Midbrain (tissue), 1 donor: Measurements from ENCODE around the gene GAS2L3.

ENCODE experiments used
- DNase-seq: peaks from one replicate; lab custom pipeline; 2025; lab: John Stamatoyannopoulos, UW

Gene GAS2L3

DNA sequence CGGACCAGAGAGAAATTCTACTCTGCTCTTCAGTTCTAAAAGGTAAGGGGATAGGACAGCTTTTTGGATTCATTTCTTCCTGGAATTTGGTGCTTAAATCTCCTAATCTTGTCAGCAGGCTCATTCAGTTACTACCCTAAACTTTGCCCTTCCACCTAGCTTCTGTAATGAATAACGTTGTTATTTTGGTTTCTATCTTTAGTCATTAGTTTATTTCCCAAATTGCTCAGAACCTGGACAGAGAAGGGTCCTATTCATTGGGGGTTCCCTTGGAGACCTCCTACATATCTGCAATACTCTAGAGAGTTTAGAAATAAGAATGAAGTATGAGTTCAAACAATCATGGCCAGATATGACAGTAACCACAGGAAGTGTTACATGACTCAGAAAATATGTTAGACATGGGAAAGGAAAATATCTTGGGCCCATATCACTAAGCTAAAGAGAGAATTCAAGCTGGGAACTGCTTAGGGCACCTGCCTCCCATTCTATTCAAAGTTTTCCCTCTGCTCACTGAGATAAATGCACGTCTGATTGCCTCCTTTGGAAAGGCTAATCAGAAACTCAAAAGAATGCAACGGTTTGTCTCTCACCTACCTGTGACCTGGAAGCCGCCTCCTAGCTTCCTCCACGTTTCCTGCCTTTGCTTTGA is 87.9 kb downstream of the GAS2L3 start:
- DNase-seq = no peak

DNA sequence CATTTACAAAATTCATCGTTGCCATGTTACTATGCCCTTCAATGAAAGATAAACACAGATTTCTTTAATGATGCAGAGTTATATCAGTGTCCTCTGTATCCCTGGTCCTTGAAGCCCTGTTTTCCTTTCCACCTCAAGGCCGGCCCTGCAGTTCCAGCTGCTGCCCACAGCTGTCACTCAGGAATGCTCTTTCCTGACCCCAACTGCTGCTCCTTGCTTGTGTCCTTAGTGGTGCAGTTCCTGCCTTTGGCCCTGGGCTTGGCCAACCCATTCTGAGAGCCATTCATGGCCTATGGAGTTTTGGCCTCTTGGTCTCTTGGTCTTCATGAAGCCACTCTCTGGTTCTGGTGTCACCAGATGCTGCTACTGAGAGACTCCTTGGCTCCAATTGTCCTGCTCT is 93.1 kb downstream of the GAS2L3 start:
- DNase-seq = no peak

DNA sequence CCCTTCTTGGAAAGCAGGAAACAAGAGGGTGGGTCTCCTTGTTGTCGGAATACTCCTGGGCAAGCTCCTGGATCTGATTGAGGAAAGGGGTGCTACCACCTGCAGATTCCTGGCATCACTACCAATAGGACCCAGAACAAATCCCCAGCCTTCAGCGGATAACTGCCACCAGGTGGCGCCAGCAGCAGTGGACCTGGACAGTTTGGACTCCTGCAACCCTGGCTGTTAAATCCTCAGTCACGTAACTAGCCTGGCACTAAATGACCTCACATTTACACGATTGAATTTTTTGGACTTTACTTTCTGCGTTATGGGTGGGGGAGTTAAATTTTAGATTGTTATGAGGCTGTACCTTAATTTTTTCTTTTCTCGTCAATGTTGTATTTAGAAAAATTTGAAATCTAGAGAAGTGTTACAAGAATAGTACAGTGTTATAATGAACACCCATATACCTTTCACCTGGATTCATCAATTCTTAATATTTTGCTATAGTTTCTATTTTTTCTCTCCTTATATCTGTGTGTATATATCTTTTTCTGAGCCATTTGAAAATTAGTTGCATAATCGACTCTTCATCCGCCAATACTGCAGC is 95.6 kb downstream of the GAS2L3 start:
- DNase-seq = peak; percentile 72

DNA sequence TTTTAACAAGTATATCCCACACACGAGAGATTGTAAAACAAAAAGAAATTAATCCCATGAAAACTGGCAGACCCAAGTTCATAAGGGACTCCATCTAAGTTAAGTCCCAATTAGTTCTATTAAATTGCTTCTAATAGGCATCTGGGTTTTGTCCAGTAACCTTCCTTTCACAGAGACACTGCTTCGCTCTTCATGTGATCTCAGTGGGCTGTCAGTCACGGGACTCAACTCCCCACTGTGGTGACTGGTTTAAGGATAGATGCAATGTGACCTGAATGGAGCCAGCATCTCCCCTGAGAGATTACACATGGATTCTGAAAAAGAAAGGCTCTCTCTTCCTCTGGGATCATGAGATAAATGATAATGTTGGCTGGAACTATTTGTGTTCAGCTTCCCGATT is 96.4 kb downstream of the GAS2L3 start:
- DNase-seq = no peak

DNA sequence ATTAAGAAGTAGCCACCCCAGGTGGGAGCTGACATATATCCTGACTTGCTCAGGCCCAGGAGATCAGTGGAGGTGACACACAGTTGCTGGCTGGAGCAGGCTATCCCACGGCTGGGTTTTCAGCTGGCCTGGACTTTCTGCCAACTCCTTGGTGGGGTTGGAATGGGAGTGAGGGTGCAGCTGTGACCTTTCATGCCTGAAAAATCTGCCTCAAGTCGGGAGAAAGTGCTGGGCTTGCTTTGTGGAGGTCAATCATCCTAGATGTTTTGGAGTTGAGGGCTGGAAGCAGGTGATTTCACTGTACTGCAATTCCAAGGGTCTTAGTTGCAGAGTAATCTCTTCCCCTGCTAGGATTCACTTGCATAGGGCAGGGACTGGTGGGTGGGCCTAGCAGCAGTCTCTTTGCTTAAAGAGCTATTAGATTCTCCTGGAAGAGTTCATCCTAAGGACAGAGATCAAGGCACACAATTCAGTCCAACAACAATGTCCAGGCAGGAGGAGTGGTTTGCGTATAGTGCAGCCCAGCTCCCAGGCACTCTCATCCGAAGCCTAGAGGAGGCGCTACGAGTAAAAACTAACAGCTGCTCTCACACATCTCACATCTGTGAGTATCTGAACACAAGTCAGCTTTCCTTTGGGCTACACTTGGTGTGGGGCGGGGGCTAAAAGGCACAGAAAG is 98.1 kb downstream of the GAS2L3 start:
- no peak for DNase-seq

DNA sequence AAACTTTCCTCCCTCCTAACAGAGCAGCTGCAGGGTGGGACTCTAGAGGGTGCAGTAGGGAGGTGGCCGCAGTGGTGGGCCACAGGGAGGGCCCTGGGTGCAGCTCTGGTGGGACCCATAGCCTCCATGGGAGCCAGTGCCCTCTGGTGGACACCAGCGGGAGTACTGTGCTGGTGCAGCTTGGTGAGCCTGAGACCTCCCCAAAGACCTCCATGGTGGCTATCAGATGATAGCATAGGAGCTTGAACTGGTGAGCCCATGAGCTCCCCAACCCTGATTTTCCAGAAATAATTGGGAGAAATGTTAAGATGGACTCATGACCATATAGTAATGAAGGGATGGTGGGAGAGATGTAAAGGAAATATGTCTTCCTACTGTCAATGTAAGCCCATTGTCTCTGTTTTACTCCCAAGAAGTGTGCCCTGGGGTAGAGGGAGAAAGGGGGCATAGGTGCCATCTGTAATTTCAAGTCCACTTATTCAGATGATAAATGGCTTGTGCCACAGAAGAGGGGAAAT is 98.7 kb downstream of the GAS2L3 start:
- DNase-seq = no peak

DNA sequence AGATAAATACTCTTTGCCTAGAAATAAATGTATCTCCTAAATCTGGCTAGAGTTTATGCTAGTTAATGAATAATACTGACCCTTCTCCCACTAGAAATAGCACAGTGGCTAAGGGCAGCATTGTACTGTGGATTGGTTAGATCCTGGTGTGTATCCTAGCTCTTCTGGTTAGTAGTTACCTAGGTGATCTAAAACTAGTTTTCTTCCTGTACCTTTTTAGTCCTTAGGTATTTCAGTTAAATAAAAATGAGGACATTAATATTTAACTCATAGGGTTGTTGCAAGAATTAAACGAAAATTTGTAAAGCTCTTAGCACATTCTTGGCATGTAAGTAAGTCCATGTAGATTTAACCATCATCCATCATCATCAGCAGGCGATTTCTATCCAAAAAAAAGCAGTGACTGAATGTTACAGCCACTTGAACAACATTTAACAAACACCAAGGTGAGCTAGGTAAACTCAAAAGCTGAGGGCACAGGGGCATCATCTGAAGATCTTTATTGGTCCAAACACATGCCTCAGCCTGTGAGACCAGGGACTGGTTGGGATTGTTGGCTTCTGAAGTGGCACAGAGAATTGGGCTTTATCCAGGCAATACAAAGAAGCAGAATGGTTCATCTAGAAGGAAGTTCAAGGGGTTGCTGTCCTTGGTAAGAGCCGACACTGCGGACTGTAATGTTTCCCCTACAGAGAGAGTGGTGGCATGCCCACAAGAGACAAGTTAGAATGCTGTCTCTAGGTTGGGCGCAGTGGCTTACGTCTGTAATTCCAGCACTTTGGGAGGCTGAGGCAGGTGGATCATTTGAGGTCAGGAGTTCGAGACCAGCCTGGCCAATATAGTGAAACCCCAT is 100.8 kb downstream of the GAS2L3 start:
- no peak for DNase-seq
